ENCODE data around the gene MAP3K13. TPM values are rescaled to one million over a fixed set of nuclear protein-coding genes. Genes with fewer than 3 reads are reported as not detected.

The MAP3K13 gene
- total RNA-seq, 4 donors from 2014 or later = 17.2 to 42.6 (median 31.9) TPM

GRCh38 chr3:185488465-185488864 lies 125.5 kb downstream of the MAP3K13 start:
- no peak overlapping the region for H3K27ac ChIP-seq
- TF ChIP-seq EP300 (IDR thresholded peaks at IDR 0.05; ENCODE audit: low read depth) (no peak), CTCF (IDR thresholded peaks at IDR 0.05) (no peak), POLR2AphosphoS5 (IDR thresholded peaks at IDR 0.05) (no peak), POLR2A (IDR thresholded peaks at IDR 0.05) (no peak)
- H3K36me3 ChIP-seq = peaks cover 0 to 8% (median 0%) of the 10 kb centered on the region in 4 donors
- H3K9me3 ChIP-seq = no peaks in the 10 kb centered on the region
- H3K4me3 ChIP-seq = no peak overlapping the region
- H3K27me3 ChIP-seq = no peaks in the 10 kb centered on the region
- intact Hi-C loops (cut with DNase I; ENCODE audit: low total_unique reads) (no loop called here), in situ Hi-C loops (cut with MboI; ENCODE audit: low pct_ligation_motif_present in 1 of 4, low pct_unique_long_range_greater_than_20kb in 1 of 4, low sequenced_read_pairs in 3 of 4) (no loop called here)
- H3K4me1 ChIP-seq = peaks cover 0 to 12% (median 2%) of the 10 kb centered on the region in 4 donors
- no peak for DNase-seq
- 92 to 100% methylated on average over 2 to 5 of the region's 5 CpGs for WGBS, 2 donors (ENCODE audit: low coverage in 1 of 2)

GRCh38 chr3:185489462-185489861 lies 126.5 kb downstream of the MAP3K13 start:
- 49 to 80% methylated on average over 3 of the region's 3 CpGs for WGBS, 2 donors (ENCODE audit: low coverage in 1 of 2)
- DNase-seq = peak; percentile 24
- no peaks in the 10 kb centered on the region for H3K9me3 ChIP-seq
- peak overlapping the region in 1 of 4 donors; percentile 27 for H3K27ac ChIP-seq
- H3K4me1 ChIP-seq = peaks cover 0 to 12% (median 2%) of the 10 kb centered on the region in 4 donors
- H3K36me3 ChIP-seq = peaks cover 0 to 16% (median 2%) of the 10 kb centered on the region in 4 donors
- no peak overlapping the region for H3K4me3 ChIP-seq
- intact Hi-C loops (cut with DNase I; ENCODE audit: low total_unique reads) = no loop called here
- no peaks in the 10 kb centered on the region for H3K27me3 ChIP-seq
- in situ Hi-C loops (cut with MboI; ENCODE audit: low pct_ligation_motif_present in 1 of 4, low pct_unique_long_range_greater_than_20kb in 1 of 4, low sequenced_read_pairs in 3 of 4) = no loop called here
- no peak for TF ChIP-seq POLR2A (IDR thresholded peaks at IDR 0.05)
- TF ChIP-seq EP300 (IDR thresholded peaks at IDR 0.05; ENCODE audit: low read depth) = no peak
- no peak for TF ChIP-seq POLR2AphosphoS5 (IDR thresholded peaks at IDR 0.05)
- TF ChIP-seq CTCF (IDR thresholded peaks at IDR 0.05) = no peak

- peaks cover 0 to 20% (median 6%) of the 10 kb centered on the region in 4 donors for H3K36me3 ChIP-seq
Measured at GRCh38 chr3:185490241-185490640, 127.3 kb downstream of the MAP3K13 start.

More at GRCh38 chr3:185490241-185490640, 127.3 kb downstream of the MAP3K13 start:
- Histone ChIP-seq H3K4me3 (no peak overlapping the region), H3K27ac (no peak overlapping the region), H3K4me1 (peaks cover 0 to 12% (median 2%) of the 10 kb centered on the region in 4 donors), H3K27me3 (no peaks in the 10 kb centered on the region), H3K9me3 (no peaks in the 10 kb centered on the region)
- in situ Hi-C loops (cut with MboI; ENCODE audit: low pct_ligation_motif_present in 1 of 4, low pct_unique_long_range_greater_than_20kb in 1 of 4, low sequenced_read_pairs in 3 of 4) = no loop called here
- 90 to 94% methylated on average over 3 to 4 of the region's 4 CpGs for WGBS, 2 donors (ENCODE audit: low coverage in 1 of 2)
- DNase-seq = no peak
- TF ChIP-seq POLR2A (IDR thresholded peaks at IDR 0.05) (no peak), POLR2AphosphoS5 (IDR thresholded peaks at IDR 0.05) (no peak), CTCF (IDR thresholded peaks at IDR 0.05) (no peak), EP300 (IDR thresholded peaks at IDR 0.05; ENCODE audit: low read depth) (no peak)
- intact Hi-C loops (cut with DNase I; ENCODE audit: low total_unique reads) = no loop called here
